ENCODE results near the gene AFAP1. TPM values are rescaled to one million over a fixed set of nuclear protein-coding genes. Genes with fewer than 3 reads are reported as not detected.

AFAP1 gene
- total RNA-seq, 4 donors from 2014 or later: 8.3 to 27.1 (median 11.1) TPM

DNA sequence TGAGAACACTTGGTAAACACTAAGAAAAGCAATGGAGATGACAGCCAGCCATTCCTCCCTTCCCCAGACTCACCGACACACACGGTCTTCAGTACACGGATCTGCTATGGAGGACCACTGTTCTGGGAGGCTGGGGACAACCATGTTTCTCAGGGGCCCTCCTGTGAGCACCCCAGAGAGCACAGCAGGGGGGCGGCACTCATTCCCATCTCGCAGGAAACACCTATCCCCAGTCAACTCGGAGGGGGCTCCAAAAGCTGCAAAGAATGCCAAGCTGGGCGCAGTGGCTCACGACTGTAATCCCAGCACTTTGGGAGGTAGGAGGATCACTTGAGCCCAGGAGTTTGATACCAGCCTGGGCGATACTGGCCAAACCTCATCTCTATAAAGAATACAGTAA, 172.1 kb downstream of the AFAP1 start:
- 92% methylated on average over 6 of the region's 9 CpGs for WGBS
- Histone ChIP-seq H3K9me3 (no peaks in the 10 kb centered on the region), H3K4me3 (no peak overlapping the region), H3K27me3 (no peaks in the 10 kb centered on the region), H3K36me3 (peaks cover 77% of the 10 kb centered on the region), H3K4me1 (no peaks in the 10 kb centered on the region), H3K27ac (no peak overlapping the region)
- DNase-seq (ENCODE audit: low spot score in 2 of 2): no peak
- TF ChIP-seq, protein P1, sequence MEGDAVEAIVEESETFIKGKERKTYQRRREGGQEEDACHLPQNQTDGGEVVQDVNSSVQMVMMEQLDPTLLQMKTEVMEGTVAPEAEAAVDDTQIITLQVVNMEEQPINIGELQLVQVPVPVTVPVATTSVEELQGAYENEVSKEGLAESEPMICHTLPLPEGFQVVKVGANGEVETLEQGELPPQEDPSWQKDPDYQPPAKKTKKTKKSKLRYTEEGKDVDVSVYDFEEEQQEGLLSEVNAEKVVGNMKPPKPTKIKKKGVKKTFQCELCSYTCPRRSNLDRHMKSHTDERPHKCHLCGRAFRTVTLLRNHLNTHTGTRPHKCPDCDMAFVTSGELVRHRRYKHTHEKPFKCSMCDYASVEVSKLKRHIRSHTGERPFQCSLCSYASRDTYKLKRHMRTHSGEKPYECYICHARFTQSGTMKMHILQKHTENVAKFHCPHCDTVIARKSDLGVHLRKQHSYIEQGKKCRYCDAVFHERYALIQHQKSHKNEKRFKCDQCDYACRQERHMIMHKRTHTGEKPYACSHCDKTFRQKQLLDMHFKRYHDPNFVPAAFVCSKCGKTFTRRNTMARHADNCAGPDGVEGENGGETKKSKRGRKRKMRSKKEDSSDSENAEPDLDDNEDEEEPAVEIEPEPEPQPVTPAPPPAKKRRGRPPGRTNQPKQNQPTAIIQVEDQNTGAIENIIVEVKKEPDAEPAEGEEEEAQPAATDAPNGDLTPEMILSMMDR (IDR thresholded peaks at IDR 0.05): no peak
- TF ChIP-seq POLR2A (IDR thresholded peaks at IDR 0.05): no peak
- TF ChIP-seq EP300 (IDR thresholded peaks at IDR 0.05): no peak
- TF ChIP-seq POLR2AphosphoS5 (IDR thresholded peaks at IDR 0.05): no peak

DNA sequence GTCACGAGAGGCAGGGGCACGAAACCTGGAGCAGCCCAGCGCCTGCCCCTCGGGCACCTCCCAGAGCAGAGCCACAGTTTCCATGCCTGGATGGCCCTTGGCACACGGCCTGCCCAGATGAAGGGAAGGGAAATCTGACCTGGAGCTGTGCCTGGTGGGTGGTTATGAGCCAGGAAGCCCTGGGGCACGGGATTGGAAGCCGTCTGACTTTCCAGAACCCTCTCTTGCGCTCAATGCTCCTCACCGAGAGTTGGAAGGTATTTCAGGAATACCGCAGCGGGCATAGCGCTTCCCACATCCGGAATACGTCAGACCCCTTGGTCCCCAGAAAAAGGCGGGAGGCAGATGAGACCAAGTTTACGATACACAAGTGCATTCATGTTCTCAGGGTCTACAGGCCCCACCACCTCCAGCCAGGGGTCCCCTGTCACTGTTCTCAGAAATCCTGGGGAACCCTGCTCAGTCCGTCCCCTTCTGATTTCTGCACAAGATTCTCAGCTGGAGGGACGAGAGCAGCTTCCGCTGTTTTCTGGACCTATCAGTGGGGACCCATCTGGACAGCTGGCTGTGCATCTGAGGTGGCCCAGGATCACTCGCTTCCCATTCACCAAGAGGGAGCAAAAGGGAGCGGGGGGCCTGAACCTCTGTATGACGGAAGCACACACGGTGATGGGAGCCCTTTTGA, 172.9 kb downstream of the AFAP1 start:
- TF ChIP-seq POLR2AphosphoS5 (IDR thresholded peaks at IDR 0.05) (no peak), POLR2A (IDR thresholded peaks at IDR 0.05) (no peak), EP300 (IDR thresholded peaks at IDR 0.05) (no peak)
- TF ChIP-seq, protein P1 (IDR thresholded peaks at IDR 0.05): no peak
- H3K4me1 ChIP-seq: no peaks in the 10 kb centered on the region
- no peak for DNase-seq (ENCODE audit: low spot score in 2 of 2)
- H3K36me3 ChIP-seq: peaks cover 71% of the 10 kb centered on the region
- no peaks in the 10 kb centered on the region for H3K27me3 ChIP-seq
- H3K27ac ChIP-seq: no peak overlapping the region
- 71% methylated on average over 19 of the region's 23 CpGs for WGBS
- H3K9me3 ChIP-seq: no peaks in the 10 kb centered on the region
- H3K4me3 ChIP-seq: no peak overlapping the region

DNA sequence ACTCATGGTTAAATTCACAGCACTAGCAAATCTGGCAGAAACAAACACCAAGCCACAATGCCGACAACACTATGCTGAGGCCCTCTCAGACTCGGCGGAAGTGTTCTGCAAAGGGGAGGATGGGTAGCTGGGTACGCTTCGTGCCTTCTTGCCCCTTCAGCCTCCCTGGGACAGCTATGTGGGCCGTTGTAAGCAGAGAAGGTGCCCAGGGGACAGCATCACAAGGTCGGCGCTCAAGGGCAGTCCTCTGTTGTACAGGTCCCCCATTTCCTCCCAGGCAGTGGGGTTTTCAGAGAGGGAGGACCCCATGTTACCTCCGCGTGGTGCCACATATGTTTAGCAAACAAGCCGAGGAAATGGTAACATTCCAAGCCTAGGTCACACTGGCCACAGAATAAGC, 173.6 kb downstream of the AFAP1 start:
- TF ChIP-seq EP300 (IDR thresholded peaks at IDR 0.05) (no peak), POLR2AphosphoS5 (IDR thresholded peaks at IDR 0.05) (no peak)
- Histone ChIP-seq H3K9me3 (no peaks in the 10 kb centered on the region), H3K4me1 (no peaks in the 10 kb centered on the region), H3K27me3 (no peaks in the 10 kb centered on the region), H3K36me3 (peaks cover 70% of the 10 kb centered on the region), H3K4me3 (no peak overlapping the region), H3K27ac (no peak overlapping the region)
- no peak for DNase-seq (ENCODE audit: low spot score in 2 of 2)
- WGBS: 96% methylated on average over 8 of the region's 11 CpGs

DNA sequence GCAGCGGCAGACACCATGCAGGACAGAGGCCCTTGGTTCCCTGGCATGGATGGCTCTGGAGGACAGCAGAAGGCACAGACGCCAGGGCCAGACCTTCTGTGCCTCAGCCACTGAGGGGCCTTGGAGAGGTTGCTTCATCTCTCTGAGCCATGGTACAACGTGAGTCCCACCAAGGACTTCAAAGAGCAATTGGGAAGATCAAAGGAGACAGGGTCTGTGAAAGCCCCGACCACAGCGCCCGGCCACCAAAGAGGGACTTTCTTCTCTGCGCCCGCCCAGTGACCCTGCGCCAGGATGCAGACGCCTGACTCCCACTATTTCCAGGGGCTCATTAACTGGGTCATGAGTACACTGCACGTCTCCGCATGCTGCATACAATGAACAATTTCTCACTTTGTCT, 174.0 kb downstream of the AFAP1 start:
- Histone ChIP-seq H3K27ac (no peak overlapping the region), H3K4me3 (no peak overlapping the region), H3K27me3 (no peaks in the 10 kb centered on the region), H3K36me3 (peaks cover 70% of the 10 kb centered on the region), H3K4me1 (no peaks in the 10 kb centered on the region), H3K9me3 (no peaks in the 10 kb centered on the region)
- 93% methylated on average over 11 of the region's 12 CpGs for WGBS
- no peak for DNase-seq (ENCODE audit: low spot score in 2 of 2)
- TF ChIP-seq, protein P1 (IDR thresholded peaks at IDR 0.05): no peak
- TF ChIP-seq POLR2A (IDR thresholded peaks at IDR 0.05) (no peak), EP300 (IDR thresholded peaks at IDR 0.05) (no peak), POLR2AphosphoS5 (IDR thresholded peaks at IDR 0.05) (no peak)

DNA sequence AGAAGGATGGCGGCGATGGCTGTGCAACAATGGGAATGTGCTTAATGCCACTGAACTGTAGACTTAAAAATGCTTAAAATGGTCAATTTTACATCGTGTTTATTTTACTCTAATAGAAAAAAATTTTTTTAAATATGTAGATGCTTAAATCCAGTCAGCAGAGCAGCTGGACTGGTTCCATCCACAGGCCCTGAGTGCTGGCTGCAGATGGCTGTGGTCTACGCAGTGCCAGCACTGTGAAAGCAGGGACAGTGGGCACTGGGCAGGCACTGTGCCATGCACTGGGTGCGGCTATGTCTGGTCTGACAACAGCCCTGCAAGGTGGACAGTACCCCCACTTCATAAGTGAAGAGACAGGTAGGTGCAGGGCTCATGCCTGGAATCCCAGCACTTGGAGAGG, 175.2 kb downstream of the AFAP1 start:
- TF ChIP-seq POLR2AphosphoS5 (IDR thresholded peaks at IDR 0.05) (no peak), EP300 (IDR thresholded peaks at IDR 0.05) (no peak), POLR2A (IDR thresholded peaks at IDR 0.05) (no peak)
- TF ChIP-seq, protein P1 (IDR thresholded peaks at IDR 0.05): no peak
- Histone ChIP-seq H3K27ac (no peak overlapping the region), H3K4me3 (no peak overlapping the region), H3K4me1 (no peaks in the 10 kb centered on the region), H3K36me3 (peaks cover 68% of the 10 kb centered on the region), H3K9me3 (no peaks in the 10 kb centered on the region), H3K27me3 (no peaks in the 10 kb centered on the region)
- WGBS: 92% methylated on average over 5 of the region's 5 CpGs
- no peak for DNase-seq (ENCODE audit: low spot score in 2 of 2)
